Dendritic cell treated with granulocyte-macrophage colony-stimulating factor and Interleukin-4, amounts not matched to agents 40 ng/mL and 50 ng/mL, for 4 days (primary cell): ENCODE data around the gene R3HDM4.
A peak's percentile ranks its signal among the peaks of the same experiment; 100 is the strongest.

Experiments used
- H3K27ac Mint-ChIP-seq: one replicate; pipeline ENCODE4 v1.8.0; 2022; ENCODE audit warnings: mild to moderate bottlenecking, mixed read lengths
- H3K27me3 Mint-ChIP-seq: one replicate; pipeline ENCODE4 v1.8.0; 2022; ENCODE audit warnings: mild to moderate bottlenecking, mixed read lengths
- H3K36me3 Mint-ChIP-seq: one replicate; pipeline ENCODE4 v1.8.0; 2022; ENCODE audit warnings: low read depth, mixed read lengths
- H3K4me1 Mint-ChIP-seq: one replicate; pipeline ENCODE4 v1.8.0; 2022; ENCODE audit warnings: low read depth, mixed read lengths
- H3K4me3 Mint-ChIP-seq: one replicate; pipeline ENCODE4 v1.8.0; 2022; ENCODE audit warnings: mild to moderate bottlenecking, moderate library complexity, mixed read lengths
- H3K9me3 Mint-ChIP-seq: one replicate; pipeline ENCODE4 v1.8.0; 2022; ENCODE audit warnings: mixed read lengths
- intact Hi-C: fragments of 100-400 bp; cut with micrococcal nuclease; formaldehyde crosslinking; loops from one replicate; pipeline ENCODE4 v1.15.0; 2022

R3HDM4 gene

GRCh38 chr19:952680-953444, 39.8 kb upstream of the R3HDM4 start:
- Mint-ChIP-seq H3K27me3 (no peaks in the 10 kb centered on the region), H3K4me1 (peaks cover 86% of the 10 kb centered on the region), H3K36me3 (peaks cover 65% of the 10 kb centered on the region), H3K27ac (peak overlapping the region; percentile 98), H3K4me3 (peak overlapping the region; percentile 76), H3K9me3 (no peaks in the 10 kb centered on the region)
- intact Hi-C loops = no loop called here

DNA sequence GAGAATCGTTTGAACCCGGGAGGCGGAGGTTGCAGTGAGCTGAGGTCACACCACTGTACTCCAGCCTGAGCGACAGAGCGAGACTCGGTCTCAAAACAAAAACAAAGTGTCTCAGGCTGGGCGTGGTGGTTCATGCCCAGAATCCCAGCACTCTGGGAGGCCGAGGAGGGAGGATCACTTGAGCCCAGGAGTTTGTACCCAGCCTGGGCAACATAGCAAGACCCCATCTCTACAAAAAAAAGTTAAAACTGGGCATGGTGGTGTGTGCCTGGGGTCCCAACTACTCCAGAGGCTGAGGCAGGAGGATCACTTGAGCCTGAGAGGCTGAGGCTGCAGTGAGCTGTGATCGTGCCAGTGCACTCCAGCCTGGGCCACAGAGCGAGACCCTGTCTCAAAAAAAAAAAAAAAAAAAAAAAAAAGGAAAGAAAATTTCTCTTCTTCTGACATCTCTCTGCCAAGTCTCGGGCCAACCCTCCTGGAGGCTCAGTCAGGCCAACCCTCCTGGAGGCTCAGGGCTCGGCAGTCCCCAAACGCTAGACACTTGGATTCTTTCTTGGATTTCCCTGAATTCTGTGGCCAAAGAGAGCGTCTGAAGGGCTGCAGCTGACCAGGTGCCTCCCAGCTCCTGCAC, 39.1 kb upstream of the R3HDM4 start:
- H3K27me3 Mint-ChIP-seq = no peaks in the 10 kb centered on the region
- H3K4me1 Mint-ChIP-seq = peaks cover 87% of the 10 kb centered on the region
- no peaks in the 10 kb centered on the region for H3K9me3 Mint-ChIP-seq
- H3K4me3 Mint-ChIP-seq = peak overlapping the region; percentile 76
- peaks cover 66% of the 10 kb centered on the region for H3K36me3 Mint-ChIP-seq
- peak overlapping the region; percentile 98 for H3K27ac Mint-ChIP-seq
- intact Hi-C loops = no loop called here

DNA sequence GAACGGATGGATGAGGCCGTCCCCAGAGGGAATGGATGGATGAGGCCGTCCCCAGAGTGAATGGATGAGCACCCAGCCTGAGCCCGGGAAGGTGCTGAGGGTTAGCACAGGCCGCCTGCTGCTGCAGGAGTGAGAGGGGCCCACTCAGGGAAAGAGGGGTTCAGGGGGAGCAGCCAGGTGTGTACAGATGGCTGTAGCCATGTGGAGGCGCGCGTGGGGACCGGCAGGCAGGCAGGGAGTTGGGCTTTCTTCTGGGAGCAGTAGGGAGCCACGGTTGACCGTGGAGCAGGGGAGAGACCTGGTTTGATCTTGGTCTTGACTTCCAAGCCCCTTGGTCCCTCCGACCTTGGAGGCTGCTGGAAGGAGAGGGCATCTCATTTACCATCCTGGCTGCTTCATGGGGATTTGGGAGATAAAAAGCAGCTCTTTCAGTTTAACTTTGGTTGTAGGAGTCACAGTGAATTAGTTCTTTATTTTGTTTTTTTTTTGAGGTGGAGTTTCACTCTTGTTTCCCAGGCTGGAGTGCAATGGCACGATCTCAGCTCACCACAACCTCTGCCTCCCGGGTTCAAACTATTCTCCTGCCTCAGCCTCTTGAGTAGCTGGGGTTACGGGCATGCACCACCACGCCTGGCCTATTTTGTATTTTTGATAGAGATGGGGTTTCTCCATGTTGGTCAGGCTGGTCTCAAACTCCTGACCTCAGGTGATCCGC, 37.5 kb upstream of the R3HDM4 start:
- H3K4me1 Mint-ChIP-seq = peaks cover 91% of the 10 kb centered on the region
- H3K4me3 Mint-ChIP-seq = no peak overlapping the region
- intact Hi-C loops = no loop called here
- H3K27ac Mint-ChIP-seq = peak overlapping the region; percentile 98
- H3K27me3 Mint-ChIP-seq = no peaks in the 10 kb centered on the region
- H3K36me3 Mint-ChIP-seq = peaks cover 57% of the 10 kb centered on the region
- no peaks in the 10 kb centered on the region for H3K9me3 Mint-ChIP-seq

DNA sequence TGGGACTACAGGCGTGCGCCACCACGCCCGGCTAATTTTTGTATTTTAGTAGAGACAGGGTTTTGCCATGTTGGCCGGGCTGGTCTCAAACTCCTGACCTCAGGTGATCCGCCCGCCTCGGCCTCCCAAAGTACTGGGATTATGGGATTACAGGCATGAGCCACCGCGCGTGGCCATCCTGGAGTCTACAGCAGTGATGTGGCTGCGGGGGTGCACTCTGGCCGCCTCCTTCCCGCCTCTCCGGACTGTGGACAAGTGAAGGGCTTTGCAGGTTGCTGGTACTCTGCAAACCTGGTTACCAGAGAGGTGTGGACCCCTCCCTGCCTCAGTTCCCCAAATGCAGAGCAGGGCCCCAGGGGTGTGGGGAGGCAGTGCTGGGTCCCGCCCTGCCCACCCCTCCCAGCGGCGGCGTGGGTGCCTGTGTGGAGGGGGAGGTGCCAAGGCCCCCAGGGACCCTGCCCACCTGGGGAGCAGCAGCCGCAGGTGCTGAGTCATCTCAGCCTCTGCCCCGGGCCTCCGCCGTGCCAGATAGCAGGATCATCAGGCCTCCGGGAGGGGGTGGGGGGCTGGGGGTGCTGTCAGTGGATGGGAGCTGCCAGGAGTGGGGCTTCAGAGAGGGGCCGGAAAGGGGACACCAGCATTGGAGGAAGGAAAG, 36.0 kb upstream of the R3HDM4 start:
- H3K36me3 Mint-ChIP-seq = peaks cover 57% of the 10 kb centered on the region
- intact Hi-C loops = no loop called here
- no peaks in the 10 kb centered on the region for H3K9me3 Mint-ChIP-seq
- H3K4me1 Mint-ChIP-seq = peaks cover 91% of the 10 kb centered on the region
- no peak overlapping the region for H3K4me3 Mint-ChIP-seq
- H3K27me3 Mint-ChIP-seq = no peaks in the 10 kb centered on the region
- H3K27ac Mint-ChIP-seq = peak overlapping the region; percentile 98

DNA sequence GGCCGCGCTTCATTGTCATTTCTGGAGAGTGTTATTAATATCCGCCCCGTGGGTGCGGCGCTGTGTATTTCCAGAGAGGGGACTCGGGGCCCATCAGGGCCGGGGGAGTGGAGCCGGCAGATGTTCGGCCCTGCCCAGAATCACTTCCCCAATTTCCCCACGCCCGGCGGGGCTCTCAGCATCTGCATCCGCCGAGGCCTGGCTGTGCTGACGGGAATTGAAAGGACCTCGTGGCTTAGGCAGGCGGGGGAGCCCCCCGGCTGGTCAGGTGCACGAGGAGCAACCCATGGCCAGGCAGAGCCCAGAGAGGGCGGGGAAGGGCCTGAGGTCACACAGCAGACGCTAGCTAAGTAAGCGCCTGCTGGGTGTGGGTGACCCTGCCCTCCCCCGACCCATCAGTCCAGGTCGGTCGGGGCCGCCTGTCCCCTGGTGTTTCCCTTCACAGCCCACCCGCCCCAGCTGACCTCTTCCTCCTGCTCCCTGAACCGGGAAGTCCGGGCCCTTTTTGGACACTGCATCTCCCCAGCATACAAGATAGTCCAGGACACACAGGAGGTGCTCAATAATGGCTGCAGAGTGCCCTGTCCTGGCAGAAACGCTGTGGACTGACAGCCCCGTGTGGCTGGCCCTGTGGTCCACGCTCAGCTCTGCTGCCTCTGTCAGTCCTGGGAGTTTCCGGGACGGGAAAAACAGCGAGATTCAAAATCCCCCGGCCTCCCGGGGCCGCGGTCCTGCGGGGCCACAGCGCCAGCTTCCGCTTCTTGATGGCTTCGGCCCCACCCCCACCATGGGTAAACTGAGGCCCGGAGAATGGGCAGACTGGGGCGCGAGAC, 34.9 kb upstream of the R3HDM4 start:
- Mint-ChIP-seq H3K4me3 (peak overlapping the region; percentile 79), H3K4me1 (peaks cover 90% of the 10 kb centered on the region), H3K36me3 (peaks cover 60% of the 10 kb centered on the region), H3K27me3 (no peaks in the 10 kb centered on the region), H3K27ac (peak overlapping the region; percentile 98), H3K9me3 (no peaks in the 10 kb centered on the region)
- intact Hi-C loops = loop anchor here (2.0 kb wide), 1 partner anchor 15 kb away; no protein-coding TSS in a partner anchor

GRCh38 chr19:947090-947706, 34.2 kb upstream of the R3HDM4 start:
- no peaks in the 10 kb centered on the region for H3K27me3 Mint-ChIP-seq
- peaks cover 65% of the 10 kb centered on the region for H3K36me3 Mint-ChIP-seq
- peak overlapping the region; percentile 98 for H3K27ac Mint-ChIP-seq
- intact Hi-C loops = loop anchor here (2.0 kb wide), 1 partner anchor 14 kb away; no protein-coding TSS in a partner anchor
- peaks cover 90% of the 10 kb centered on the region for H3K4me1 Mint-ChIP-seq
- no peaks in the 10 kb centered on the region for H3K9me3 Mint-ChIP-seq
- H3K4me3 Mint-ChIP-seq = peak overlapping the region; percentile 79

DNA sequence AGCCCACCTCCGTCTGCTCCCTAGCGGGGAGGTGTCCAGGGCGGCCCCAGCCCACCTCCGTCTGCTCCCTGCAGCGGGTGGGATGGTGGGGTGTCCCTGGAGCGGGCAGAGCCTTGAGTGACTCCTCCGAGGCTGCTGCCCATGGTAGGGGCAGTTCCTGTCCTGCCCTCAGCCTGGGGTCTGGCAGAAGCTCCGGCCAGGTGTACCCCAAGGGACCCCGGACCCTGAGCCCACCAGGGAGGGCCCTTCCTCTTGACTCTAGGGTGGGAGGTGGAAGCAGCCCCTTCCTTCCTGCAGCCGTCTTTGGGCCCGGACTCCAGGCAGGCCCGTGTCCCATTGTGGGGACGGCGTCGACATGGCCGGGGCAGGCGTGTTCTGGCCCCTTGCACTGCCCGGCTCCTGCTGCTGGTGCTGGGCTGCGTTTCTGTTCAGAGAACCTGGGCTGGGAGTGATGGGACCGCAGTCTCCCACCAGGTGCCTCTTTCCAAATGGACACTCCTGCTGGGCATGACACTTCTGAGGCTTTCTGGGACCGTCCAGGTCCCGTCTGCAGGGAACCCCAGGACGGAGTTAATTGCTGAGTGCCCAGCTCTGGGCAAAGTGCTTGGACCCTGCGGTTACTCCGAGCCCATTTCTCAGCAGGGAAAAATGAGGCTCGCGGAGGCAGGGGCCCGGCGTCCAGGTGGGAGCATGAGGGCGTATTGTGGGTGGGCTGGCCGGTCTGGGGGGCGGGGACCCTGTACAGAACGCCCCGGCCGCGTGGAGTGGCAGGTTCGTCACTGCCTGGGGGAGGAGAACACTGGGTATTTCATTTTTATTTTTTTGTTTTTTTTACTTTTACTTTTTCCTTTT, 32.6 kb upstream of the R3HDM4 start:
- Mint-ChIP-seq H3K36me3 (peaks cover 78% of the 10 kb centered on the region), H3K27ac (peak overlapping the region; percentile 37), H3K9me3 (no peaks in the 10 kb centered on the region), H3K4me1 (peaks cover 89% of the 10 kb centered on the region), H3K4me3 (no peak overlapping the region), H3K27me3 (no peaks in the 10 kb centered on the region)
- intact Hi-C loops = loop anchor here (2.0 kb wide), 1 partner anchor 13 kb away; no protein-coding TSS in a partner anchor

- H3K9me3 Mint-ChIP-seq = no peaks in the 10 kb centered on the region
- H3K36me3 Mint-ChIP-seq = peaks cover 82% of the 10 kb centered on the region
- H3K27me3 Mint-ChIP-seq = no peaks in the 10 kb centered on the region
- intact Hi-C loops = no loop called here
- H3K27ac Mint-ChIP-seq = peak overlapping the region; percentile 37
- H3K4me3 Mint-ChIP-seq = no peak overlapping the region
- peaks cover 91% of the 10 kb centered on the region for H3K4me1 Mint-ChIP-seq
Measured at GRCh38 chr19:944663-945241, 31.7 kb upstream of the R3HDM4 start.

DNA sequence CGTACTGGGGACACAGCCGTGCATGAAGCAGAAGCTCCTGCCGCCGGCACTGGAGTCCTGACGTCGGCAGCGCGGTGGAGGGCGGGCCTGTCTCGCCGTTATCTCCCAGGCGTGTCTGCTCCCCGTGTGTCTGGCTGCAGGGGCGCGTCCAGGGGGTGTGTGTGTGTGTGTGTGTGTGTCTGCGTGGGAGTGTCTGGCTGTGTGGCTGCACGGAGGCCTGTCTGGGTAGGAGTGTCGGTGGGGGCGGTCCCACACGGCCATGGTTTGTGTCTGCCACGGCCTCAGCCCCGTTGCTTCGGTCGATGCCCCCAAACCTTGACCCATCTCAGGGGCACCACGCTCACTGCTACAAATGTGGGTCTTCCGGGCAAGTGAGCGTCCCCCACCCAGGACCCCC, 31.1 kb upstream of the R3HDM4 start:
- no peaks in the 10 kb centered on the region for H3K9me3 Mint-ChIP-seq
- H3K4me3 Mint-ChIP-seq = no peak overlapping the region
- no peaks in the 10 kb centered on the region for H3K27me3 Mint-ChIP-seq
- intact Hi-C loops = no loop called here
- H3K36me3 Mint-ChIP-seq = peaks cover 85% of the 10 kb centered on the region
- H3K27ac Mint-ChIP-seq = peak overlapping the region; percentile 37
- H3K4me1 Mint-ChIP-seq = peaks cover 91% of the 10 kb centered on the region

DNA sequence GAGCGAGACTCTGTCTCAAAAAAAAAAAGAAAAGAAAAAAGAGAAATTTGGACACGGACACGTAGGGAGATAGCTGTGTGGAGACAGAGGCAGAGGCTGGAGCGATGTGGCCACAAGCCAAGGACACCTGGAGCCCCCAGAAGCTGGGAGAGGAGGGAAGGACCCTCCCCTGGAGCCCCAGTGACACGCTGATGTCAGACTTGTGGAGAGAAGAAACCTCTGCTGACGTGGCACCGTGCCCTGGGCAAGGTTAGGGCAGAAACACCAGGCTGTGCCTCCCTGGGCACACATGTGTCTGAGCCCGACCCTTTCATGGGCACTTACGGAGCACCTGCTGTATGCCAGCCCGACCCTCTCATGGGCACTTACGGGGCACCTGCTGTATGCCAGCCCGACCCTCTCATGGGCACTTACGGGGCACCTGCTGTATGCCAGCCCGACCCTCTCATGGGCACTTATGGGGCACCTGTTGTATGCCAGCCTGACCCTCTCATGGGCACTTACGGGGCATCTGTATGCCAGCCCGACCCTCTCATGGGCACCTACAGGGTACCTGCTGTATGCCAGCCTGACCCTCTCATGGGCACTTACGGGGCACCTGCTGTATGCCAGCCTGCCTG, 30.6 kb upstream of the R3HDM4 start:
- Mint-ChIP-seq H3K4me1 (peaks cover 89% of the 10 kb centered on the region), H3K9me3 (no peaks in the 10 kb centered on the region), H3K27me3 (no peaks in the 10 kb centered on the region), H3K27ac (peak overlapping the region; percentile 37), H3K36me3 (peaks cover 84% of the 10 kb centered on the region), H3K4me3 (peak overlapping the region; percentile 9)
- intact Hi-C loops = no loop called here

DNA sequence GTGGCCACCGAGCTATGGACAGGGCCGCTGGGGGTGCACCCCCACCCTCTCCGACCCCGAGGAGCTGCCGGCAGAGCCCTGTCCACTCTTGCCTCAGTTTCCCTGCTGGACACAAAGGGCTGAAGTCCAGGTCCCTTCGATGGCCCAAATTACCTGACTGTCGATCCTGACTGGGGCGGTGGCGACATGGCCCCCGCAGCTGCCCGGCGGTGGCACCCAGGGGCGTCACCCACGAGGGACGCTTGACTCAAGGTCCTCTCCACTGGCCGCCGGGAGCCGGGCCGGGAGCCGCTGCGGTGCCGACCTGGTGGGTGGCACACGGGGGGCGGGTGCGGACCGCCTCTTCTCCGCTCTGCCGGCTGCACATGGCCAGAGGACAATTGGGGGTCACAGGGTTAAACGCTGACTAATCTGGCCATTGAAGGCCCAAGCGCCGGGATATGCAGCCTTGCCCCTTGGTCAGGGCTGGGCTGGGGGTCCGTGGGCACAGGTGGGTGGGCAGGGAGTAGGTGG, 29.2 kb upstream of the R3HDM4 start:
- Mint-ChIP-seq H3K27me3 (no peaks in the 10 kb centered on the region), H3K9me3 (no peaks in the 10 kb centered on the region), H3K4me3 (peak overlapping the region; percentile 71), H3K27ac (peak overlapping the region; percentile 77), H3K4me1 (peaks cover 89% of the 10 kb centered on the region), H3K36me3 (peaks cover 85% of the 10 kb centered on the region)
- intact Hi-C loops = no loop called here
